Dendritic cell treated with granulocyte-macrophage colony-stimulating factor and Interleukin-4, amounts not matched to agents 40 ng/mL and 50 ng/mL, for 4 days (primary cell): ENCODE measurements around the gene BOLL.
"Not testable (repeated sequence)": the region's sequence is repeated elsewhere in the genome, so short reads cannot be mapped to it uniquely, and the experiment has no call there.

Source experiments
- H3K27ac Mint-ChIP-seq: one replicate; pipeline ENCODE4 v1.8.0; 2022; ENCODE audit warnings: mild to moderate bottlenecking, mixed read lengths
- H3K27me3 Mint-ChIP-seq: one replicate; pipeline ENCODE4 v1.8.0; 2022; ENCODE audit warnings: mild to moderate bottlenecking, mixed read lengths
- H3K36me3 Mint-ChIP-seq: one replicate; pipeline ENCODE4 v1.8.0; 2022; ENCODE audit warnings: low read depth, mixed read lengths
- H3K4me1 Mint-ChIP-seq: one replicate; pipeline ENCODE4 v1.8.0; 2022; ENCODE audit warnings: low read depth, mixed read lengths
- H3K4me3 Mint-ChIP-seq: one replicate; pipeline ENCODE4 v1.8.0; 2022; ENCODE audit warnings: mild to moderate bottlenecking, moderate library complexity, mixed read lengths
- H3K9me3 Mint-ChIP-seq: one replicate; pipeline ENCODE4 v1.8.0; 2022; ENCODE audit warnings: mixed read lengths
- intact Hi-C: fragments of 100-400 bp; cut with micrococcal nuclease; formaldehyde crosslinking; loops from one replicate; pipeline ENCODE4 v1.15.0; 2022

The BOLL gene

GRCh38 chr2:197706839-197707207 is 78.3 kb downstream of the BOLL start:
- Mint-ChIP-seq H3K27me3 (peaks cover 2% of the 10 kb centered on the region), H3K9me3 (no peaks in the 10 kb centered on the region), H3K4me1 (peaks cover 40% of the 10 kb centered on the region), H3K27ac (no peak overlapping the region), H3K4me3 (peak overlapping the region; percentile 88), H3K36me3 (peaks cover 23% of the 10 kb centered on the region)
- intact Hi-C loops, result loop anchor here (1.0 to 10.0 kb wide), 6 partner anchors 71 to 1072 kb away; partner anchors contain the start of genes CCDC150, COQ10B and MOB4

DNA sequence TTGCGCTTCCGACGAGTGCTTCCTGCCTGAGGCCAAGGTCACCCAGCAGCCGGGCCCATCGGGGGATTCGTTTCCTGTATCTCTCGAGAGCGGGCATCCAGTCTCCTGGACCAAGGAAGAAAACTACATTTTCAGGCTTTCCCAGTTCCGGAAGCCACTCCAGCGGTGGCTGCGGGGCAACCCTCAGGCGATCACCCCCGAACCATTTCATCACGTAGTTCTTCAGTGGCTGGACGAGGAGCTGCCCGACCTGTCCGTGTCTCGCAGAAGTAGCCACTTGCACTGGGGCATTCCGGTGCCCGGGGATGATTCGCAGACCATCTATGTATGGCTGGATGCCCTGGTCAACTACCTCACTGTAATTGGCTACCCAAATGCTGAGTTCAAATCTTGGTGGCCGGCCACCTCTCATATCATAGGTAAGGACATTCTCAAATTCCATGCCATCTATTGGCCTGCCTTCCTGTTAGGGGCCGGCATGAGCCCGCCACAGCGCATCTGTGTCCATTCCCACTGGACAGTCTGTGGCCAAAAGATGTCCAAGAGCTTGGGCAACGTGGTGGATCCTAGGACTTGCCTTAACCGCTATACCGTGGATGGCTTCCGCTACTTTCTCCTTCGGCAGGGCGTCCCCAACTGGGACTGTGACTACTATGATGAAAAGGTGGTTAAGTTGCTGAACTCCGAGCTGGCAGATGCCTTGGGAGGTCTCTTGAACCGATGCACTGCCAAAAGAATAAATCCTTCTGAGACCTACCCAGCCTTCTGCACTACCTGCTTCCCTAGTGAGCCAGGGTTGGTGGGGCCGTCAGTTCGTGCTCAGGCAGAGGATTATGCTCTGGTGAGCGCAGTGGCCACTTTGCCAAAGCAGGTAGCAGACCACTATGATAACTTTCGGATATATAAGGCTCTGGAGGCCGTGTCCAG is 78.9 kb downstream of the BOLL start:
- Mint-ChIP-seq H3K9me3 (no peaks in the 10 kb centered on the region), H3K27ac (peak overlapping the region; percentile 84), H3K4me3 (peak overlapping the region; percentile 88), H3K4me1 (peaks cover 40% of the 10 kb centered on the region), H3K36me3 (peaks cover 23% of the 10 kb centered on the region), H3K27me3 (peaks cover 4% of the 10 kb centered on the region)
- intact Hi-C loops, result loop anchor here (5.0 to 10.0 kb wide), 5 partner anchors 189 to 1071 kb away; partner anchors contain the start of genes CCDC150, COQ10B and MOB4

GRCh38 chr2:197705121-197705911 is 79.8 kb downstream of the BOLL start, which contains the start of gene MARS2:
Gene MARS2 (plus strand): TSS chr2:197705369. CDS start chr2:197705406, 37 bp downstream.
- H3K27me3 Mint-ChIP-seq, result peaks cover 4% of the 10 kb centered on the region

DNA sequence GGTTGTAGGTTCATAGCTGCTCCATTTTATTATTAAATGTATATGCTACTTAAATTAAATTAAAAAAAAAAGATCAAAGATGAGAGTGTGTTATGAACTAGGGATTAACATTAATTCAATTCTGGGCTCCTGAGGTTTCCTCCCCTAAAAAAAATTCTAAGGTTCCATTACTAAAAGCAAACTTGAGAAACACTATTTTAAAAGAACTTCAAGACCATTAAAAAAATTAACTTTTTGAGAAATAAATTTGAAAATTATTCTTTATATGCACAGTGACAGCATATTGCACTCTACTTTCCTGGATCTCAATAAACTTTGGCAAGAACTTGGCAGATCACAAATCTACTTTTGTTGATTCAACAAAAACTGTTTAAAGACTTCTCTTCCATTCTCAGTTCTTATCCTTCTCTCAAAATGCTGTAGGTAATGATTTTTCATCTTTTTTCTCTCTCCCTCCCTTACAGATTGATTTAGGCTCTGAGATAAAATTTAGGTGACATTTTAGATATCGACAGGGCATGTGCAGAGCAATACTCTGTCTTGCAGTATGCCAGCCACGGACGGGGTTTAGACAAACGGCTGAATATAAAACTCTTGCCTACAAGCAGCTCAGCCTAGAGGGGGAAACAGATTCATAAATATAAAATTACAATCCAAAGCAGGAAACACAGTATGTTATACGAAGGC is 80.5 kb downstream of the BOLL start:
- Mint-ChIP-seq H3K4me3 (peak overlapping the region; percentile 64), H3K36me3 (peaks cover 16% of the 10 kb centered on the region), H3K9me3 (no peaks in the 10 kb centered on the region), H3K27ac (peak overlapping the region; percentile 84), H3K27me3 (peaks cover 4% of the 10 kb centered on the region), H3K4me1 (peaks cover 35% of the 10 kb centered on the region)
- intact Hi-C loops, result loop anchor here (5.0 to 10.0 kb wide), 6 partner anchors 187 to 1070 kb away; partner anchors contain the start of genes CCDC150, COQ10B, HSPE1 and MOB4

More at GRCh38 chr2:197705121-197705911, 79.8 kb downstream of the BOLL start, which contains the start of gene MARS2:
- H3K36me3 Mint-ChIP-seq, result peaks cover 23% of the 10 kb centered on the region
- H3K4me1 Mint-ChIP-seq, result peaks cover 40% of the 10 kb centered on the region
- H3K4me3 Mint-ChIP-seq, result peak within 1 kb of the TSS; percentile 88
- H3K9me3 Mint-ChIP-seq, result no peaks in the 10 kb centered on the region
- H3K27ac Mint-ChIP-seq, result peak within 1 kb of the TSS; percentile 84
- intact Hi-C loops, result loop anchor here (5.0 to 10.0 kb wide), 5 partner anchors 188 to 1071 kb away; partner anchors contain the start of genes CCDC150, COQ10B and MOB4

GRCh38 chr2:197700960-197701359 is 84.2 kb downstream of the BOLL start:
- Mint-ChIP-seq H3K4me3 (no peak overlapping the region), H3K27ac (no peak overlapping the region), H3K27me3 (peaks cover 4% of the 10 kb centered on the region), H3K36me3 (peaks cover 8% of the 10 kb centered on the region), H3K4me1 (peaks cover 13% of the 10 kb centered on the region), H3K9me3 (no peaks in the 10 kb centered on the region)
- intact Hi-C loops, result loop anchor here (5.0 to 10.0 kb wide), 4 partner anchors 199 to 1066 kb away; partner anchors contain the start of genes CCDC150, COQ10B and HSPE1

DNA sequence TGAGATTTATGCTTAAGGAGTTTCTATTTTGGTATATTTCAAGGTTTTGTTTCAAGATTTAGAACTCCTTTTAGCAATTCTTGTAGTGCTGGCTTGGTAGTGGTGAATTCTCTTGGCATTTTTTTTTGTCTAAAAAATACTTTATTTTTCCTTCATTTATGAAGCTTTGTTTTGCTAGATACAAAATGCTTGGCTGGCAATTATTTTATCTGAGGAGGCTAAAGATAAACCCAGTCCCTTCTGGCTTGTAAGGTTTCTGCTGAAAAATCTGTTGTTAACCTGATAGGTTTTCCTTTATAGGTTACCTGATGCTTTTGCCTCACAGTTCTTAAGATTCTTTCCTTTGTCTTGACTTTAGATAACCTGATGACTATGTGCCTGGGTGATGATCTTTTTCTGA is 85.4 kb downstream of the BOLL start:
- H3K27me3 Mint-ChIP-seq, H3K4me3 Mint-ChIP-seq, H3K27ac Mint-ChIP-seq, H3K4me1 Mint-ChIP-seq, H3K9me3 Mint-ChIP-seq, H3K36me3 Mint-ChIP-seq: not testable (repeated sequence)
- intact Hi-C loops, result loop anchor here (5.0 to 10.0 kb wide), 4 partner anchors 197 to 1065 kb away; partner anchors contain the start of genes CCDC150, COQ10B and HSPE1

- H3K9me3 Mint-ChIP-seq, H3K4me1 Mint-ChIP-seq, intact Hi-C loops, H3K36me3 Mint-ChIP-seq, H3K27me3 Mint-ChIP-seq, H3K27ac Mint-ChIP-seq, H3K4me3 Mint-ChIP-seq: not testable (repeated sequence)
Observed at GRCh38 chr2:197696571-197696970, 88.5 kb downstream of the BOLL start.

- H3K27ac Mint-ChIP-seq, H3K4me3 Mint-ChIP-seq, H3K27me3 Mint-ChIP-seq, intact Hi-C loops, H3K9me3 Mint-ChIP-seq, H3K36me3 Mint-ChIP-seq, H3K4me1 Mint-ChIP-seq: not testable (repeated sequence)
Observed at GRCh38 chr2:197695971-197696370, 89.1 kb downstream of the BOLL start.

DNA sequence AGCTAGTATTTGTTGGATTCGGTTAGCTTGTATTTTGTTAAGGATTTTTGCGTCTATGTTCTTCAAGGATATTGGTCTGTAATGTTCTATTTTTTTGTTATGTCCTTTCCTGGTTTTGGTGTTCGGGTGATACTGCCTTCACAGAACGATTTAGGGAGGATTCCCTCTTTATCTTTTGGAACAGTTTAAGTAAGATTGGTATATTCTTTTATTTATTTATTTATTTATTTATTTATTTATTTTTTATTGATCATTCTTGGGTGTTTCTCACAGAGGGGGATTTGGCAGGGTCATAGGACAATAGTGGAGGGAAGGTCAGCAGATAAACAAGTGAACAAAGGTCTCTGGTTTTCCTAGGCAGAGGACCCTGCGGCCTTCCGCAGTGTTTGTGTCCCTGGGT is 89.9 kb downstream of the BOLL start:
- H3K4me3 Mint-ChIP-seq, H3K4me1 Mint-ChIP-seq, H3K27me3 Mint-ChIP-seq, H3K36me3 Mint-ChIP-seq, H3K9me3 Mint-ChIP-seq, intact Hi-C loops, H3K27ac Mint-ChIP-seq: not testable (repeated sequence)

DNA sequence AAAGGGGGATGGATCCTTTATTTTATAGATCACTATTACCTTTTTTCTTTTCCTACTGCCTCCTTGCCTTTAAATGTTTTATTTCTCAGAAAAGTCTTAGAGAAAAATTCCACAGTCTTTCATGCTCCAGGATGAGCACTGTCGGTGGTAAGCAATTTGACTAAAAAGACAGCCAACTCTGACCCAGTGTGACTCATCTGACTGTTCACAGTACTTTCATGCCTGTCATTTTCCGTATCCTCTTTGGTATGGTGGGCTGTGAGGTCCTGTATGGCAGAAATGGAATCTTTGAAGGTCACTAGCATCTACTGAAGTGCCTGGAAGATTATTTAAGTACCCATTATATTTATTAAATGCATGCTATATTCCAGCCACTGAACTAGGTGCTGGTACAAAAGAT is 107.6 kb downstream of the BOLL start:
- intact Hi-C loops, result no loop called here
- no peak overlapping the region for H3K4me3 Mint-ChIP-seq

DNA sequence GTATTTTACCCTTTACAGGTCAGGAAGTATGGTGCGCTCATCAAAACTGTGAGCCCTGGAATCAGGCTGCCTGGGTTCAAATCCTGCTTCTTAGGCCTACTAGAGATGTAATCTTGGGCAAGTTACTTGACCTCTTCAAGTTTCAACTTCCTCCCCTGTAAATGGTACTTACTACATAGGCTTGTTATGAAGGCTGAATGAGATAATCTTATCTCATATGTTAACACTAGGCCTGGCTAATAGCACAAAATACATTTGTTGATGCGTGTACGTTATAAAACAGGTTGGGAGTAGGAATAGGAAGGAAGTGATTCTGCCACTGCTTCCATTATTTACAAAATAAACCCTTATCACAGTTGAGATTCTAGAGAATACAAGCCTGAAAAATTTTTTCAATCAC is 108.1 kb downstream of the BOLL start:
- intact Hi-C loops, result no loop called here
- peaks cover 4% of the 10 kb centered on the region for H3K27me3 Mint-ChIP-seq
- no peaks in the 10 kb centered on the region for H3K9me3 Mint-ChIP-seq
- H3K27ac Mint-ChIP-seq, result no peak overlapping the region
- H3K4me1 Mint-ChIP-seq, result no peaks in the 10 kb centered on the region
- no peak overlapping the region for H3K4me3 Mint-ChIP-seq
- H3K36me3 Mint-ChIP-seq, result no peaks in the 10 kb centered on the region

More for the DNA sequence above, 107.6 kb downstream of the BOLL start:
- Mint-ChIP-seq H3K27ac (no peak overlapping the region), H3K27me3 (peaks cover 4% of the 10 kb centered on the region), H3K9me3 (no peaks in the 10 kb centered on the region), H3K4me1 (no peaks in the 10 kb centered on the region), H3K36me3 (no peaks in the 10 kb centered on the region)
